Spinal cord (tissue), 10 donors: Measurements from ENCODE around the gene POLD4. TPM values are rescaled to one million over a fixed set of nuclear protein-coding genes. Genes with fewer than 3 reads are reported as not detected.

Experiments used
- DNase-seq, 6 donors: peaks; one replicate each; pipeline versions ENCODE4 v3.0.0 to v3.0.0-alpha.2; 2013 to 2015; ENCODE audit warnings: low spot score in 6 of 6, low read depth in 4 of 6
- H3K27ac ChIP-seq: one replicate; pipeline ENCODE4 v1.5.1; 2013; ENCODE audit warnings: low read depth, low read length, control low read depth
- H3K27me3 ChIP-seq: one replicate; pipeline ENCODE4 v1.6.1; 2013; ENCODE audit warnings: low read length; ENCODE audit not compliant: control insufficient read depth, insufficient read depth
- H3K36me3 ChIP-seq: one replicate; pipeline ENCODE4 v1.6.1; 2013; ENCODE audit warnings: low read length; ENCODE audit not compliant: control insufficient read depth, insufficient read depth
- H3K4me1 ChIP-seq: one replicate; pipeline ENCODE4 v1.6.1; 2013; ENCODE audit warnings: low read length; ENCODE audit not compliant: control insufficient read depth, insufficient read depth
- H3K4me3 ChIP-seq: one replicate; pipeline ENCODE4 v1.5.1; 2013; ENCODE audit warnings: low read depth, low read length, control low read depth
- H3K9me3 ChIP-seq: one replicate; pipeline ENCODE4 v1.6.1; 2013; ENCODE audit warnings: low read length; ENCODE audit not compliant: control insufficient read depth, insufficient read depth
- WGBS: methylation state at CpG from one replicate; pipeline ENCODE4 v1.1.5; 2013; ENCODE audit warnings: missing lambda C conversion rate; ENCODE audit not compliant: insufficient coverage; 5-methylcytosine and 5-hydroxymethylcytosine counted together
- polyA plus RNA-seq, 2 donors: library from polyadenylated mRNA; unstranded; fragments of 120-200 nt; gene quantifications; one replicate each; pipeline ENCODE4 v1.2.1, GENCODE V29; 2013; ENCODE audit not compliant: insufficient read length in 2 of 2
- total RNA-seq, 2 donors: library from RNA; depleted of rRNA in 1 of 2; stranded (reverse); fragments of 120-200 nt in 1 of 2; fragments of >200 nt in 1 of 2; gene quantifications; one replicate each; pipeline versions ENCODE4 v1.2.3 to v1.2.4, GENCODE V29; 2013 to 2014
- donor health status: healthy.

The POLD4 gene
- total and polyA plus RNA-seq, 4 donors, result 7.8 to 34.8 (median 25.6) TPM

GRCh38 chr11:67311051-67311555 lies 42.2 kb downstream of the POLD4 start:
- Histone ChIP-seq H3K4me1 (no peaks in the 10 kb centered on the region), H3K27me3 (no peaks in the 10 kb centered on the region), H3K9me3 (no peaks in the 10 kb centered on the region), H3K27ac (no peak overlapping the region), H3K4me3 (no peak overlapping the region), H3K36me3 (peaks cover 57% of the 10 kb centered on the region)
- DNase-seq, result no peak
- WGBS, result 77% methylated on average over 18 of the region's 18 CpGs

DNA sequence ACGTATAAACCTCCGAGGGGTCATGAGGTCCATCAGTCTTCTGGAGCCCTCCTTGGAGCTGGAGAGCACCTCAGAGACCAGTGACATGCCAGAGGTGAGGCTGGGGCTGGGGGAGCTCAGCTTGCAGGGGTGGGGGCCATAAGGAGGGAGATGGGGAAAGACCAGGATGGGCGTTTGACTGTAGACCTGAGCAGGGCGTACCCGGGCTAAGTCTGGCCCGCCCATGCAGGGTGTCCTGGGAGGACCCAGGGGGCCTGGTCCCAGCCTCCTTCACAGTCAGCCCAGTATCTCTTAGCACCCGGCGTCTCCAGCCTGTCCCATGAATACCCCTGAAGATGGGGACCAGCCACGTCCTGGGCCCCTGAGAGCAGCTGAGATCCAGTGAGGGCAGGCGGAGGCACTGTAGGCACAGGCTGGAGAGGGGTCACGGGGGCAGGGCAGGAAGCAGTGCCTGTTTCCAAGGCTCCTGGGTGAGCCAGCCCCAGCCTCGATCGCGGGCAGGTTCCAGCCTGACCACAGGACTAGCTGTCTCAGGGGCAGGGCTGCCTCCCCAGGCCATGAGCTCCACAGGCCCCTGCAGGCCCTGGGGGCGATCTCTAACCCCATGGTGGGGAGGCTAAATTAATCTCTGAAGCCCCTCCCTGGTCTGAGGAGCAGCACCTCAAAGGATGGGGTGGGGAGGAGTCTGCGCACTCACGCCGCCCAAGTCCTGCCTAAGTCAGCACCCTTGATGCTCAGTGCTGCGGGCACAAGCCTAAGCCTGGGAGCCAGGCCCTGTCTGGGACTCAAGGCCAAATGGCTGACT lies 42.9 kb downstream of the POLD4 start:
- DNase-seq, result no peak
- Histone ChIP-seq H3K4me3 (no peak overlapping the region), H3K4me1 (no peaks in the 10 kb centered on the region), H3K36me3 (peaks cover 57% of the 10 kb centered on the region), H3K27ac (no peak overlapping the region), H3K27me3 (no peaks in the 10 kb centered on the region), H3K9me3 (no peaks in the 10 kb centered on the region)
- 78% methylated on average over 15 of the region's 19 CpGs for WGBS

GRCh38 chr11:67309661-67310061 lies 43.7 kb downstream of the POLD4 start:
- H3K9me3 ChIP-seq, result no peaks in the 10 kb centered on the region
- peaks cover 3% of the 10 kb centered on the region for H3K4me1 ChIP-seq
- H3K4me3 ChIP-seq, result no peak overlapping the region
- no peak for DNase-seq
- WGBS, result 90% methylated on average over 14 of the region's 14 CpGs
- H3K27me3 ChIP-seq, result no peaks in the 10 kb centered on the region
- H3K36me3 ChIP-seq, result peaks cover 60% of the 10 kb centered on the region
- no peak overlapping the region for H3K27ac ChIP-seq

DNA sequence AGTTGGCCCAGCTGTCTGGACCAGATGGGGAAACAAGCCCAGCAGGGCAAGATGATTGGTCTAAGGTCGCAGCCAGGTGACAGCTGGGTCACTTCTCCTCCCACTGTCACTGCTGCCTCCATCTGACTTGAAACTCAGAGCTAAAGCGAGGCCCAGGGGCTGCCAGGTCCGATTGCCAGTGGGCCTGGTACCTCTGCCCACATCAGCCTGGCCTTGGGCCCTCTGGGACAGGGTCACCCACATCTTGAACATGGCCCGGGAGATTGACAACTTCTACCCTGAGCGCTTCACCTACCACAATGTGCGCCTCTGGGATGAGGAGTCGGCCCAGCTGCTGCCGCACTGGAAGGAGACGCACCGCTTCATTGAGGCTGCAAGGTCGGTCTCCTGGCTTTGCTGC lies 44.2 kb downstream of the POLD4 start:
- peaks cover 60% of the 10 kb centered on the region for H3K36me3 ChIP-seq
- no peak for DNase-seq
- H3K27me3 ChIP-seq, result no peaks in the 10 kb centered on the region
- H3K4me3 ChIP-seq, result no peak overlapping the region
- H3K4me1 ChIP-seq, result peaks cover 8% of the 10 kb centered on the region
- H3K27ac ChIP-seq, result no peak overlapping the region
- no peaks in the 10 kb centered on the region for H3K9me3 ChIP-seq
- 96% methylated on average over 11 of the region's 11 CpGs for WGBS

DNA sequence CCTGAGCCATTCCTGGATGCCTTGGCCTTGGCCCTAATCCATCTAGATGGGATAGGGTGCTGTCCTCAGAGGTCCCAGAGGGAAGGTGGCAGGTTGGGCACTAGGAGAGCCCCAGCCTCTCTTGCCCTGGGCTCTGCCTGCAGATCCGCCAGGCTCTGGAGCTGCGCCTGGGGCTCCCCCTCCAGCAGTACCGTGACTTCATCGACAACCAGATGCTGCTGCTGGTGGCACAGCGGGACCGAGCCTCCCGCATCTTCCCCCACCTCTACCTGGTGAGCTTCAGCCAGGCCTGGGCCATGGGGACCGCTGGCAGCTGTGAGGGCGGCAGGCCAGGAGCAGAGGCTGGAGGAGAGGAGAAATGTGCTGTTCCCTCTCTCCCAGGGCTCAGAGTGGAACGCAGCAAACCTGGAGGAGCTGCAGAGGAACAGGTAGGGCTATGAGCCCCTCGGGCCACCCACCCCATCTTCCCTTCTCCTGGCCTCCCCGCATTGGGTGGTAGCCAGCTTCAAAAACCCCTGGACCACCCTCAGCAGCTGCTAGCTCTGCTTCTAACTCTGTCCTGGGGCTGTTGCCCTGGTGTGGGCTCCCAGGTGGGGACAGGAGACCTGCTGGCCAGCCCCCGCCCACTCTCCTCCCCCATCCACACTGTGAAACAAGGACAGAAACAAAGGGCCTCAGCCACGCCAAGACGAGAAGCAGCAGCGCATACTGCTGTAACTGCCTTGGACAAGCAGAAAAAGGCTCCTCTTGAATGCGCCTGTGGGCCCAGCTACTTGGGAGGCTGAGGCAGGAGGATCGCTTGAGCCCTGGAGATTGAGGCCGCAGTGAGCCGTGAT lies 45.1 kb downstream of the POLD4 start:
- Histone ChIP-seq H3K36me3 (peaks cover 60% of the 10 kb centered on the region), H3K27ac (no peak overlapping the region), H3K27me3 (no peaks in the 10 kb centered on the region), H3K9me3 (no peaks in the 10 kb centered on the region), H3K4me3 (no peak overlapping the region), H3K4me1 (peaks cover 12% of the 10 kb centered on the region)
- no peak for DNase-seq
- WGBS, result 78% methylated on average over 9 of the region's 20 CpGs

DNA sequence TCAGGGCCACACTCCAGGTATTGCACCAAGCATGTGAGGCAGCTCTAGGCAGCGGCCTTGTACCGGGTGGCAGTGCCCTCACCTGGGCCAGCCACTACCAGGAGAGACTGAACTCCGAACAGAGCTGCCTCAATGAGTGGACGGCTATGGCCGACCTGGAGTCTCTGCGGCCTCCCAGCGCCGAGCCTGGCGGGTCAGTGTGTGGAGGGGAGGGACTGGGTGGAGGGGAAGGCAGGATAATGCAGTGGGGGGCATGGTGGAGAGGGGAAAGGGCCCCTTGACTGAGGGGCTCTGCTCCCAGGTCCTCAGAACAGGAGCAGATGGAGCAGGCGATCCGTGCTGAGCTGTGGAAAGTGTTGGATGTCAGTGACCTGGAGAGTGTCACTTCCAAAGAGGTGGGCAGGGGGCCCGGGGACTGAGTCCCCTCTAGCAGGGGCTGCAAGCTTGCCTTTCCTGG lies 45.8 kb downstream of the POLD4 start:
- Histone ChIP-seq H3K27me3 (no peaks in the 10 kb centered on the region), H3K4me3 (no peak overlapping the region), H3K27ac (no peak overlapping the region), H3K9me3 (no peaks in the 10 kb centered on the region), H3K36me3 (peaks cover 65% of the 10 kb centered on the region), H3K4me1 (peaks cover 19% of the 10 kb centered on the region)
- no peak for DNase-seq
- 76% methylated on average over 12 of the region's 12 CpGs for WGBS

DNA sequence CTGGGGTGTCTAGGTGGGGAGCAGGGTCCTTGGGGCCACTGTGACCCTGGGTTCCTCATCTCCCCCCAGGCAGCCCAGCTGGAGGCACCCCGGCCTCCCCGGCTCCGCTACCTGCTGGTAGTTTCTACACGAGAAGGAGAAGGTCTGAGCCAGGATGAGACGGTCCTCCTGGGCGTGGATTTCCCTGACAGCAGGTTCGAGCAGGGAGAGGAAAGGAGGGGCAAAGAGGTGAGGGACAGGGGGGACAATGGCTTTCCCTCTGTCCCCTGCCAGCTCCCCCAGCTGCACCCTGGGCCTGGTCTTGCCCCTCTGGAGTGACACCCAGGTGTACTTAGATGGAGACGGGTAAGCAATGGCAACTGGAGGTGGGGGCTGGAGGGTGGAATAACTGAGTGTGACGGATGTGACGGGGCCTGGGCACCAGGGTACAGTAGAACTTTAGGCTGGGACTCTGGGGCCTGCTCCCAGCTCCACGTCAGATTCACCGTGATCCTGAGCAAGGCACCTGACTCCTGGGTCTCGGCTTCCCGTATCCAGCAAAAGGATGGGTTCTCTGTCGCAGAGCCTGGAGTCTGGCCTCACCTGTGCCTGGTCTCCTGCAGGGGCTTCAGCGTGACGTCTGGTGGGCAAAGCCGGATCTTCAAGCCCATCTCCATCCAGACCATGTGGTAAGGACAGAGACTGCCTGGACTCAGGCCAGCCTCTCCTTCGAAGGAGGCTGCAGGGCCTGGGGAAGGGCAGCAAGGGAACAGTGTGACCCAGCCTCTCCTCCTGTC lies 46.4 kb downstream of the POLD4 start:
- H3K36me3 ChIP-seq, result peaks cover 68% of the 10 kb centered on the region

DNA sequence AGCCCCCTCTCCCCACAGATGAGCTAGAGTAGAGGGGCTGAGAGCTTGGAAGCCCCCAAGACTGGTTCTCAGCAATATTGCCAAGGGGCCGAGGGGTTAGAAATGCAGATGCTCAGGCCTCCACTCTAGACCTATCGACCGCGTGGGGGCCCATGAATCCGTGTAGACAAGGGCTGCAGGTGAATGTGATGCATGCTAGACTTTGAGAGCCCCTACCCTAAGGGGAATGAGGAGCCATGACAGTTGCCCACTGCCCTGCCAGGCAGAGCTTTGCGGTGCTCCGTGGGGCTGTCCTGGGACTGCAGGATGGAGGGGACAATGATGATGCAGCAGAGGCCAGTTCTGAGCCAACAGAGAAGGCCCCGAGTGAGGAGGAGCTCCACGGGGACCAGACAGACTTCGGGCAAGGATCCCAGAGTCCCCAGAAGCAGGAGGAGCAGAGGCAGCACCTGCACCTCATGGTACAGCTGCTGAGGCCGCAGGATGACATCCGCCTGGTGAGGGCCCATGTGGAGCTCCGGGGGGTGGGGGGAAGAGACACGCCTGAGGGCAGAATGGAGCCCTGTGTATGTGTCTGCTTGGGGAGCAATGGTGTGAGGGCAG lies 48.7 kb downstream of the POLD4 start:
- no peak overlapping the region for H3K27ac ChIP-seq
- H3K9me3 ChIP-seq, result no peaks in the 10 kb centered on the region
- no peaks in the 10 kb centered on the region for H3K27me3 ChIP-seq
- no peak for DNase-seq
- 69% methylated on average over 11 of the region's 14 CpGs for WGBS
- H3K36me3 ChIP-seq, result peaks cover 69% of the 10 kb centered on the region
- H3K4me1 ChIP-seq, result peaks cover 30% of the 10 kb centered on the region
- peak overlapping the region; percentile 49 for H3K4me3 ChIP-seq

More for the DNA sequence above, 46.4 kb downstream of the POLD4 start:
- Histone ChIP-seq H3K9me3 (no peaks in the 10 kb centered on the region), H3K27me3 (no peaks in the 10 kb centered on the region), H3K4me3 (no peak overlapping the region), H3K4me1 (peaks cover 25% of the 10 kb centered on the region), H3K27ac (no peak overlapping the region)
- DNase-seq, result no peak
- 89% methylated on average over 19 of the region's 19 CpGs for WGBS
